HT-29 (cell line): ENCODE measurements around the gene GLO1. TPM values are rescaled to one million over a fixed set of nuclear protein-coding genes. Genes with fewer than 3 reads are reported as not detected.

Source experiments
- total RNA-seq: library from RNA; depleted of rRNA; stranded (reverse); fragments of >200 nt; shearing (Covaris generic); gene quantifications from 2 replicates; pipeline ENCODE4 v1.2.3, GENCODE V29; 2014; rRNA removed

The GLO1 gene
- total RNA-seq, 1 experiment from 2014 or later, result 65.2 TPM

Other genes with a start within 250 kb of the GLO1 start
- gene BTBD9, start 63.2 kb downstream of the GLO1 start, total RNA-seq, result 4.4 and 5.1 TPM in 2 replicates
- gene DNAH8, start 12.2 kb upstream of the GLO1 start, total RNA-seq, result under 0.01 TPM in 1 of 2 replicates, not detected in the other